LNCAP (cell line): ENCODE measurements around the gene TMEM200C.

Source experiments
- TF ChIP-seq, protein P1 (sequence below): fragments of 450-650 bp; IDR thresholded peaks from 2 replicates; pipeline ENCODE4 v1.5.1; 2017; ENCODE audit warnings: mild to moderate bottlenecking

Gene TMEM200C

DNA sequence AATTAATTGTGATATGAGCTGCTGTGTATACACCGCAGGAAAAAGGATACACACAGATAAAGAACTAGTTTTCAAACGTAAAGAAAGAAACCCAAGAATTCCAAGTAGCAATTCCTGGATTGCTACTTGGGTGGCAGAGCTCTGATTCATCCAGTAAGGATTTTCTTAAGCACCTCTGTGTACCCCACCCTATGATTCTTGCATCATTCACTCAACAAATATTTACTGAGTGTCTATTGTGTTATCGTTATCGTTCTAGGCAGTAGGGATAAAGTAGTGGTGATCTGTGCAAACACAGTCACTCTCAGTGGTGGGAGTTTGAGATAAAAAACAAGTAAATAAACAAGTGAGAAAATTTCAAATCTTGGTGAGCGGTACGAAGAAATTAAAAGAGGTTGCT lies 4.9 kb upstream of the TMEM200C start:
- TF ChIP-seq, protein P1, sequence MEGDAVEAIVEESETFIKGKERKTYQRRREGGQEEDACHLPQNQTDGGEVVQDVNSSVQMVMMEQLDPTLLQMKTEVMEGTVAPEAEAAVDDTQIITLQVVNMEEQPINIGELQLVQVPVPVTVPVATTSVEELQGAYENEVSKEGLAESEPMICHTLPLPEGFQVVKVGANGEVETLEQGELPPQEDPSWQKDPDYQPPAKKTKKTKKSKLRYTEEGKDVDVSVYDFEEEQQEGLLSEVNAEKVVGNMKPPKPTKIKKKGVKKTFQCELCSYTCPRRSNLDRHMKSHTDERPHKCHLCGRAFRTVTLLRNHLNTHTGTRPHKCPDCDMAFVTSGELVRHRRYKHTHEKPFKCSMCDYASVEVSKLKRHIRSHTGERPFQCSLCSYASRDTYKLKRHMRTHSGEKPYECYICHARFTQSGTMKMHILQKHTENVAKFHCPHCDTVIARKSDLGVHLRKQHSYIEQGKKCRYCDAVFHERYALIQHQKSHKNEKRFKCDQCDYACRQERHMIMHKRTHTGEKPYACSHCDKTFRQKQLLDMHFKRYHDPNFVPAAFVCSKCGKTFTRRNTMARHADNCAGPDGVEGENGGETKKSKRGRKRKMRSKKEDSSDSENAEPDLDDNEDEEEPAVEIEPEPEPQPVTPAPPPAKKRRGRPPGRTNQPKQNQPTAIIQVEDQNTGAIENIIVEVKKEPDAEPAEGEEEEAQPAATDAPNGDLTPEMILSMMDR: no peak

DNA sequence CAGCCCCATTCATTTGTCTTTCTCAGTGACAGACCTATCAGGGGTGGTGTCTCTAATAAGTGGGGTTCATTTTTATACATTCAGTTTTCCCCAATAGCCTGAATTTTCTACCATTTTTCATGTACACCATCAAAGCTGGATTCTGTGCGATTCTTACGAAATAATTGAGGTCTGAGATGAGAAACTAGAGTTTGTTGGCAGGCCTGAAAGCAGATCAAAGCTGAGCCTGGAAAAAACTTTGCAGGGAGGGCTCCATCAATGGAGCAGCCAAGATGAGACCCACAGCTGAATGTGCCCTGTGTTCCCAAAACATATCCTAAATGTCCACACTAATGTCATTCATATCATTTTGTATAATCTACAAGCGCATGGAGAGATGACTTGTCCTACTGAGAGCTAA lies 4.5 kb upstream of the TMEM200C start:
- TF ChIP-seq, protein P1: no peak

GRCh38 chr18:5895876-5896740 lies 786 bp upstream of the TMEM200C start:
- TF ChIP-seq, protein P1: no peak

DNA sequence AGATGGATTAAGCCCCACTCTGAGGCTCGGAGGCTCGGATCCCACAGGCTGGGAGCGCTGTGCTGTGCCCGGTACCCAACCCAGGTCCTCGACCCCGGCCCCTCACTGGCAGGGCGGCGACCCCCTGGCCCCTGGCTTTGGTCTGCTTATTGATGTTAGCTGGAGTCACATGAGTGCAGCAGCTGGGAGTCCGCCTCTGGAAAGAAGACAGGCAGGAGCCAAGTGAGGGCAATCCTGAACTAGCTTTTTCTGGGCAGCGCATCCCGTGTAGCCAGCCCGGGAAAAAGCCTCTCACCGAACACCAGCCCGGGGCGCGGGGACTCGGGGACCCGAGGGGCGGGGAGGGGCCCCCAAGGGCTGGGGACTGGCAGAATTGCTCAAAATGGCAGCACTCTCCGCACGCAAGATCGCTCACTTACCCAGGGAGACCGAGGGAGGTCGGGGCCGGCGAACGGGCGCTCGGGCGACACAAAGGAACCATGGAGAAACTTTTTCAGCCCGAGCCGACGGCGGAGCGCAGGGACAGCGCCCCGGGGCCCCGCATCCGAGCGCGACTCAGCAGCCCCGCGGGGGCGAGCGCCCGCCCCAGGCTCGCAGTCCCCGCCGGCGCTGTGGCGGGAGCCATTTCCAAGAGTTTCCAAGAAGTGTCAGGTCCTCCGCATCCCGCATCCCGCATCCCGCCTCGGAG lies 567 bp downstream of the TMEM200C start:
- TF ChIP-seq, protein P1: no peak

- TF ChIP-seq, protein P1: no peak
These were observed 1.2 kb downstream of the TMEM200C start for GRCh38 chr18:5893956-5894610.

DNA sequence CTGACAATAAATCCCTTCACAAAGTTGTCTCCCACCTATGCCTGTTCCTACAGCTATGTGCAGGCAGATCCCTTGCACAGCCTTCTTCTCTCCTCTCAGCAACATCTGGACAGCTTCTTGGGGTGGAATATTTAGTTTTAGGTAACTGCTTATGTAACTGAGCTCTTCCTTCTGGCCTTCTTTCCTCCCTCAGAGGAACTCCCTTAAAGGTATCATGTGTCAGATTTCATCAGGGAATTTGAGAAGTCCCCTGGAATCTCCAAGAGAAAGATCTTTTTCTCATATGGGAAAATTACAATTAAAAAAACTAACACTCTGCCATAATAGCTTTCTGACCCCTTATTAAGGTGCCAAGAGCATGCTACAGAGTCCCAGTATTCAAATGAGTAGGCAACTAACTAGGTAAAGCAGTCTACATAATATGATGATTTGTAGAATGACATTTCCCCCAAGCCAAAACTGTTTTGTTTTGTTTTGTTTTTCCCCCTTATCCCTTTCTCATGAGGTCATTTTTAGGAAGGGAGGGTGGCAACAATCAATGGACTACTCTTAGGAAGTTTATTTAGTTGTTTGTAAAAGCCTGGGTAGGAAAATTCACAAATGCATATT lies 2.4 kb downstream of the TMEM200C start:
- TF ChIP-seq, protein P1: no peak

- TF ChIP-seq, protein P1: no peak
These were observed 3.5 kb downstream of the TMEM200C start for GRCh38 chr18:5891854-5892215.
